LNCAP (cell line): ENCODE results near the gene CORO2B.

Experiments used
- TF ChIP-seq, protein P1 (sequence below): fragments of 450-650 bp; IDR thresholded peaks from 2 replicates; pipeline ENCODE4 v1.5.1; 2017; ENCODE audit warnings: mild to moderate bottlenecking

CORO2B gene

GRCh38 chr15:68764090-68764489 lies 185.3 kb downstream of the CORO2B start:
- TF ChIP-seq, protein P1, sequence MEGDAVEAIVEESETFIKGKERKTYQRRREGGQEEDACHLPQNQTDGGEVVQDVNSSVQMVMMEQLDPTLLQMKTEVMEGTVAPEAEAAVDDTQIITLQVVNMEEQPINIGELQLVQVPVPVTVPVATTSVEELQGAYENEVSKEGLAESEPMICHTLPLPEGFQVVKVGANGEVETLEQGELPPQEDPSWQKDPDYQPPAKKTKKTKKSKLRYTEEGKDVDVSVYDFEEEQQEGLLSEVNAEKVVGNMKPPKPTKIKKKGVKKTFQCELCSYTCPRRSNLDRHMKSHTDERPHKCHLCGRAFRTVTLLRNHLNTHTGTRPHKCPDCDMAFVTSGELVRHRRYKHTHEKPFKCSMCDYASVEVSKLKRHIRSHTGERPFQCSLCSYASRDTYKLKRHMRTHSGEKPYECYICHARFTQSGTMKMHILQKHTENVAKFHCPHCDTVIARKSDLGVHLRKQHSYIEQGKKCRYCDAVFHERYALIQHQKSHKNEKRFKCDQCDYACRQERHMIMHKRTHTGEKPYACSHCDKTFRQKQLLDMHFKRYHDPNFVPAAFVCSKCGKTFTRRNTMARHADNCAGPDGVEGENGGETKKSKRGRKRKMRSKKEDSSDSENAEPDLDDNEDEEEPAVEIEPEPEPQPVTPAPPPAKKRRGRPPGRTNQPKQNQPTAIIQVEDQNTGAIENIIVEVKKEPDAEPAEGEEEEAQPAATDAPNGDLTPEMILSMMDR, result no peak

DNA sequence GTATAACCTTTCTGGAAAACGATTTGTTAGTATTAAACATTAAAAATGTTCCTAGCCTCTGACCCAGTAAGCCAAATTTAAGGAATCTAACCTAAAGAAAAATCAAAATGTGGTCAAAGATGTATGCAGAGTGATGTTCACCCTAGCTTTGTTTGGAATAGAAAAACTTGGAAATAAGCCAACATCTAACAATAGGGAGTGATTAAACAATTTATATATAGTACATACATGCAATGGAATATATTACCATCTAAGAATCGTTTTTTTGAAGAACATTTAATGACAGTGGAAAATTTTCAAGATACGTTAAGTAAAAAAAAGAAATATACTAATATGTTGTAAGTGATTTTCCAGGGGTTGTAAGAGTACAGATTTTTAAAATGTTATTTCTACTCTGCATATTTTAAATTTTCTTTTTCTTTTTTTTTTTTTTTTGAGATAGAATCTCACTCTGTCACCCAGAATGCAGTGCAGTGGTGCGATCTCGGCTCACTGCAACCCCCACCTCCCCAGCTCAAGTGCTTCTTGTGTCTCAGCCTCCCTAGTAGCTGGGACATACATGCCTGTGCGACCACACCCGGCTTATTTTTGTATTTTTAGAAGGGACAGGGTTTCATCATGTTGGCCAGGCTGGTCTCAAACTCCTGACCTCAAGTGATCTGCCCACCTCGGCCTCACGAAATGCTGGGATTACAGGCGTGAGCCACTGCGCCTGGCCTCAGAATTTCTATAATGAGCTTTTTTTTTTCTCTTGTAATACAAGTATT lies 187.0 kb downstream of the CORO2B start:
- TF ChIP-seq, protein P1, result no peak

DNA sequence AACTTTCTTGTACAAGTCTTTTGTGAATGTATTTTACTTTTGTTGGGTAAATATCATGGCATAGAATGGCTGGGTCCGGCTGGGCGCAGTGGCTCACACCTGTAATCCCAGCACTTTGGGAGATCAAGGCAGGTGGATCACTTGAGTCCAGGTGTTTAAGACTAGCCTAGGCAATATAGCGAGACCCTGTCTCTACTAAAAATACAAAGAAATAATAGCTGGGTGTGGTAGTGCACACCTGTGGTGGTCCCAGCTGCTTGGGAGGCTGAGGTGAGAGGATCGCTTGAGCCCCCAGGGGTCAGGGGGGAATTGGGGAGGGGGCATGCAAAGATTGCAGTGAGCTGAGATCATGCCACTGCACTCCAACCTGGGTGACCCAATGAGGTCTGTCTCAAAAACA lies 189.0 kb downstream of the CORO2B start:
- TF ChIP-seq, protein P1, result no peak

DNA sequence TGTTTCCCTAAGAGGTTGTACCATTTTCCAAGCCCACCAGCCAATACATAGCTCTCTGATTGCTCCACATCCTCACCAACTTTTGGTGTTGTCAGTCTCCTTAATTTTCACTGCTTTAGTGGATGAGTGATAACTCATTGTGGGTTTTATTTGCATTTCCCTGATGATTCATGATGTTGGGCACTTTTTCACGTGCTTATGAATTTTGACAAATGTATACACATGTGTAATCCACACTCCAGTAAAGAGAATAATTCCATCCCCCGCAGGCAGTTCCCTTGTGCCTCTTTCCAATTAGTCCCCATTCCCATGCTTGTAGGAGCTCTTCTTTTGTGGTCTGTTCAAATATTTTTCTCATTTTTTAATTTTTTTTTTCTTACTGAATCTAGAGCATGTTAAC lies 189.5 kb downstream of the CORO2B start:
- TF ChIP-seq, protein P1, result no peak

DNA sequence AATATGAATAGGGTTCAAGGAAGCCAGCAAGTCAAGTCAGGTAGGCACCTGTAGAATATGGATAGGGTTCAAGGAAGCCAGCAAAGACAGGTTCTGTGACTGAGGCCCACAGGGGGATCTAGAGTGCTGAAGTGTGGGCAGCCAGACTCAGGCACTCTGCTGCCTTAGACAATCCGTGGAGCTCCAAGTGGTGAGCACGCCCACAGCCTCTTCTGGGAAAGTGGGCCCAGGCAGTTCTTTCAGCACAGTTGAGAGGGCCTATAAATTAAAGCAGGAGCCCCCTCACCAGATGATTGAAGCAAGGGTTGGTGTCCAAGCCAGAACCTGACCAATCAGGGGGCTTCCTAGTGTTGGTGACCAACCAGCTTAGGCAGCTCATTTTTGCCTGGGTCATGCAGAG lies 190.9 kb downstream of the CORO2B start:
- TF ChIP-seq, protein P1, result no peak

DNA sequence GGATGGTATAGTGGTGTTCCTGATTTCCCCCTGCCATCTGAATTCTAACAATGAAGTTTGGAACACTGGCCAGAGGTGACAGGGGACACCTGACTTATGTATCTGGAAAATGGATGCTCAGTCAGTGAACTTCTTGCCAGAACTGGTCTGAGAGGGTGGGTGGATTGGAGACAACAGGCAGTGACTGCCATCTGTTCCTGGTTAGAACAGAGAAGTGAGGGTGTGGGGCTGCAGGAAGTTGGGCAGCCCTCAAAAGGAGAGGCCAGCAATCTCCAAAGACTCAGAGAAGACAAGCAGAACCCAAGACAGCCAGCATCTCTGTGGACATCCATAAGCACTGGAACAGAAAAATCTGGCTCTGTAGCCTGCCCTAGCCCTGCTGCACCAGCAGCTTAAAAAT lies 191.4 kb downstream of the CORO2B start:
- TF ChIP-seq, protein P1, result no peak

DNA sequence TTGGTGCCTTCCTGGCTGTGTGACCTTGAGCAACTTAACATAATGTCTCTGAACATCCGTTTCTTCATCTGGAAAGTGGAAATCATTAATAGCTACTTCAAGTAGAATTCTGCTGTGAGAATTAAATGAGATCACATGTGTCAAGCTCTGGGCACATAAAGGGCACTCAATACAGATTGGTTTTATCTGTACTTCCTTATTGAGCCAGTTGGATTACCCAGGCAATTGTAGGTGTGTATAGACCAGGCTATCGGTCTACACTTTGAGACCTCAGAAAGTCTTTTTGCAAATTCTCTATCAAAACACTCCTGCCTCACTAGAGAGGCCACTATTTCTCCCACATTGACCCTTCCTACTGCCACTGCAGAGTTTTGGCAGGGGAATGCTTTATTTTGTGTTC lies 194.2 kb downstream of the CORO2B start:
- TF ChIP-seq, protein P1, result no peak

DNA sequence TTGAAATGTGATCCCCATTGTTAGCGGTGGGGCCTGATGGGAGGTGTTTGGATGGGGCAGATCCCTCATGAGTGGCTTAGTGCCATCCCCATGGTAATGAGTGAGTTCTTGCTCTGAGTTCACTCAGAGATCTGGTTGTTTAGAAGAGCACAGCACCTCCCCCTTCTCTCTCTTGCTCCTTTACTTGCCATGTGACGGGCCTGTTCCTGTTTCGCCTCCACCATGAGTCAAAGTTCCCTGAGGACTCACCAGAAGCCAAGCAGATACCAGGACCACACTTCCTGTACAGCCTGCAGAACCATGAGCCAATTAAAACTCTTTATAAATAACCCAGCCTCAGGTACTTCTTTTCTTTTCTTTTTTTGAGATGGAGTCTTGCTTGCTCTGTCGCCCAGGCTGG lies 195.3 kb downstream of the CORO2B start:
- TF ChIP-seq, protein P1, result no peak
